ENCODE data around the gene CIART. TPM values are rescaled to one million over a fixed set of nuclear protein-coding genes. Genes with fewer than 3 reads are reported as not detected.
A peak's percentile ranks its signal among the peaks of the same experiment; 100 is the strongest.

CIART gene
- total RNA-seq, 2 experiments from 2014 or later = 4.0 to 4.5 TPM

- POLR2A ChIA-PET = no interaction called here
These were observed 10.9 kb upstream of the CIART start for GRCh38 chr1:150271291-150271959.

GRCh38 chr1:150273311-150273710 is 9.0 kb upstream of the CIART start:
- no peak overlapping the region for H3K27ac ChIP-seq (ENCODE audit: low read depth in 1 of 2, low read length in 2 of 2)

More at GRCh38 chr1:150271291-150271959, 10.9 kb upstream of the CIART start:
- ATAC-seq (ENCODE audit: poor library complexity) (no peak), DNase-seq (no peak)
- TF ChIP-seq, protein P1, sequence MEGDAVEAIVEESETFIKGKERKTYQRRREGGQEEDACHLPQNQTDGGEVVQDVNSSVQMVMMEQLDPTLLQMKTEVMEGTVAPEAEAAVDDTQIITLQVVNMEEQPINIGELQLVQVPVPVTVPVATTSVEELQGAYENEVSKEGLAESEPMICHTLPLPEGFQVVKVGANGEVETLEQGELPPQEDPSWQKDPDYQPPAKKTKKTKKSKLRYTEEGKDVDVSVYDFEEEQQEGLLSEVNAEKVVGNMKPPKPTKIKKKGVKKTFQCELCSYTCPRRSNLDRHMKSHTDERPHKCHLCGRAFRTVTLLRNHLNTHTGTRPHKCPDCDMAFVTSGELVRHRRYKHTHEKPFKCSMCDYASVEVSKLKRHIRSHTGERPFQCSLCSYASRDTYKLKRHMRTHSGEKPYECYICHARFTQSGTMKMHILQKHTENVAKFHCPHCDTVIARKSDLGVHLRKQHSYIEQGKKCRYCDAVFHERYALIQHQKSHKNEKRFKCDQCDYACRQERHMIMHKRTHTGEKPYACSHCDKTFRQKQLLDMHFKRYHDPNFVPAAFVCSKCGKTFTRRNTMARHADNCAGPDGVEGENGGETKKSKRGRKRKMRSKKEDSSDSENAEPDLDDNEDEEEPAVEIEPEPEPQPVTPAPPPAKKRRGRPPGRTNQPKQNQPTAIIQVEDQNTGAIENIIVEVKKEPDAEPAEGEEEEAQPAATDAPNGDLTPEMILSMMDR (IDR thresholded peaks at IDR 0.05) = no peak
- Histone ChIP-seq H3K27ac (ENCODE audit: low read depth in 1 of 2, low read length in 2 of 2) (no peak overlapping the region), H3K36me3 (ENCODE audit: insufficient read depth, low read length) (peaks cover 11% of the 10 kb centered on the region), H3K4me3 (ENCODE audit: low read length) (no peak overlapping the region), H3K4me1 (ENCODE audit: insufficient read depth, low read length) (peaks cover 29% of the 10 kb centered on the region), H3K27me3 (ENCODE audit: control insufficient read depth in 1 of 2, insufficient read depth in 2 of 2, low read length in 2 of 2) (no peaks in the 10 kb centered on the region), H3K9me3 (ENCODE audit: control insufficient read depth in 1 of 2, insufficient read depth in 1 of 2, low read length in 2 of 2) (no peaks in the 10 kb centered on the region)
- Mint-ChIP-seq H3K9me3 (no peaks in the 10 kb centered on the region), H3K27ac (no peak overlapping the region), H3K36me3 (ENCODE audit: low read depth) (peaks cover 37% of the 10 kb centered on the region), H3K4me1 (ENCODE audit: low read depth) (peaks cover 31% of the 10 kb centered on the region), H3K27me3 (no peaks in the 10 kb centered on the region), H3K4me3 (no peak overlapping the region)
- intact Hi-C loops (cut with DNase I, micrococcal nuclease) = no loop called here
- CTCF ChIA-PET = no interaction called here

GRCh38 chr1:150280138-150280707 is 2.1 kb upstream of the CIART start:
- Histone ChIP-seq H3K9me3 (ENCODE audit: control insufficient read depth in 1 of 2, insufficient read depth in 1 of 2, low read length in 2 of 2) (peaks cover 0 to 9% of the 10 kb centered on the region in 2 experiments), H3K4me3 (ENCODE audit: low read length) (no peak overlapping the region), H3K36me3 (ENCODE audit: insufficient read depth, low read length) (no peaks in the 10 kb centered on the region), H3K4me1 (ENCODE audit: insufficient read depth, low read length) (peaks cover 24% of the 10 kb centered on the region), H3K27ac (ENCODE audit: low read depth in 1 of 2, low read length in 2 of 2) (no peak overlapping the region), H3K27me3 (ENCODE audit: control insufficient read depth in 1 of 2, insufficient read depth in 2 of 2, low read length in 2 of 2) (no peaks in the 10 kb centered on the region)
- H3K27ac Mint-ChIP-seq = peak overlapping the region; percentile 87
- H3K4me1 Mint-ChIP-seq (ENCODE audit: low read depth) = peaks cover 32% of the 10 kb centered on the region
- H3K9me3 Mint-ChIP-seq = no peaks in the 10 kb centered on the region
- TF ChIP-seq, protein P1 (IDR thresholded peaks at IDR 0.05) = no peak
- ATAC-seq (ENCODE audit: poor library complexity) (no peak), DNase-seq (no peak)
- no peaks in the 10 kb centered on the region for H3K36me3 Mint-ChIP-seq (ENCODE audit: low read depth)
- H3K4me3 Mint-ChIP-seq = peak overlapping the region; percentile 73
- ChIA-PET POLR2A (interaction anchor here (2.5 to 4.1 kb wide), 2 partner anchors 11 to 84 kb away, joined by 22 to 45 read pairs; partner anchors contain the start of genes APH1A and RPRD2), CTCF (interaction anchor here (3.0 kb wide), 1 partner anchor 25 kb away, joined by 28 read pairs; no protein-coding TSS in a partner anchor)
- intact Hi-C loops (cut with DNase I, micrococcal nuclease) = loop anchor here (5.0 to 10.0 kb wide), 2 partner anchors 43 to 595 kb away; partner anchors contain the start of genes ANP32E (in 2 of the 2) and ARNT (in 1 of the 2)
- no peaks in the 10 kb centered on the region for H3K27me3 Mint-ChIP-seq

More at GRCh38 chr1:150273311-150273710, 9.0 kb upstream of the CIART start:
- DNase-seq (no peak), ATAC-seq (ENCODE audit: poor library complexity) (no peak)
- Mint-ChIP-seq H3K4me1 (ENCODE audit: low read depth) (peaks cover 13% of the 10 kb centered on the region), H3K9me3 (no peaks in the 10 kb centered on the region), H3K27ac (no peak overlapping the region), H3K27me3 (no peaks in the 10 kb centered on the region), H3K4me3 (no peak overlapping the region), H3K36me3 (ENCODE audit: low read depth) (peaks cover 20% of the 10 kb centered on the region)
- intact Hi-C loops (cut with DNase I, micrococcal nuclease) = no loop called here
- Histone ChIP-seq H3K36me3 (ENCODE audit: insufficient read depth, low read length) (no peaks in the 10 kb centered on the region), H3K9me3 (ENCODE audit: control insufficient read depth in 1 of 2, insufficient read depth in 1 of 2, low read length in 2 of 2) (no peaks in the 10 kb centered on the region), H3K4me1 (ENCODE audit: insufficient read depth, low read length) (peaks cover 14% of the 10 kb centered on the region), H3K4me3 (ENCODE audit: low read length) (no peak overlapping the region), H3K27me3 (ENCODE audit: control insufficient read depth in 1 of 2, insufficient read depth in 2 of 2, low read length in 2 of 2) (no peaks in the 10 kb centered on the region)
- POLR2A ChIA-PET = interaction anchor here (1.2 kb wide), 1 partner anchor 91 kb away, joined by 4 read pairs; the partner anchor contains the start of gene RPRD2
- TF ChIP-seq, protein P1 (IDR thresholded peaks at IDR 0.05) = no peak
- CTCF ChIA-PET = interaction anchor here (1.1 kb wide), 1 partner anchor 8 kb away, joined by 3 read pairs; no protein-coding TSS in a partner anchor

Data from CD4-positive, alpha-beta T cell (primary cell).